Peyer's patch (tissue), 4 donors: ENCODE measurements around the gene SPRED1. TPM values are rescaled to one million over a fixed set of nuclear protein-coding genes. Genes with fewer than 3 reads are reported as not detected.

Experiments
- DNase-seq, 3 donors: peaks; one replicate each; pipeline ENCODE4 v3.0.0-alpha.2; 2017 to 2019
- H3K27ac ChIP-seq, 4 donors: fragments of 200-600 bp; sonication (generic); one replicate each; pipeline ENCODE4 v1.5.1; 2016 to 2019
- H3K27me3 ChIP-seq, 2 donors: fragments of 200-600 bp; sonication (generic); one replicate each; pipeline ENCODE4 v1.5.1; 2019
- H3K36me3 ChIP-seq, 3 donors: fragments of 200-600 bp; sonication (generic); one replicate each; pipeline ENCODE4 v1.5.1; 2016 to 2019
- H3K4me1 ChIP-seq, 4 donors: fragments of 200-600 bp; sonication (generic); one replicate each; pipeline ENCODE4 v1.5.1; 2016 to 2019
- H3K4me3 ChIP-seq, 4 donors: fragments of 200-600 bp; sonication (generic); 1 replicate in 3 of 4; 2 replicates in 1 of 4; pipeline ENCODE4 v1.5.1; 2016 to 2019; ENCODE audit warnings: mild to moderate bottlenecking in 1 of 4
- H3K9me3 ChIP-seq, 4 donors: fragments of 200-600 bp; sonication (generic); one replicate each; pipeline ENCODE4 v1.5.1; 2016 to 2019; ENCODE audit warnings: mild to moderate bottlenecking in 1 of 4
- CTCF ChIP-seq, 6 experiments: fragments of 450-650 bp in 4 of 6; fragments of 200-600 bp in 2 of 6; sonication (generic) in 1 of 6; IDR thresholded peaks; one replicate each; pipeline ENCODE4 v1.5.1; 2017 to 2019; ENCODE audit warnings: antibody characterized with exemption in 6 of 6, mild to moderate bottlenecking in 3 of 6, moderate library complexity in 1 of 6
- POLR2A ChIP-seq, 2 donors: fragments of 450-650 bp; IDR thresholded peaks; one replicate each; pipeline ENCODE4 v1.5.1; 2017; ENCODE audit warnings: antibody characterized with exemption in 2 of 2, mild to moderate bottlenecking in 2 of 2, moderate library complexity in 2 of 2
- total RNA-seq, 4 donors: library from RNA; depleted of rRNA; stranded (reverse); fragments of >200 nt; gene quantifications; one replicate each; pipeline ENCODE4 v1.1.0, GENCODE V29; 2016

SPRED1 gene
- total RNA-seq, 4 donors from 2014 or later = 8.9 to 40.4 (median 20.2) TPM

- Histone ChIP-seq H3K4me3 (no peak overlapping the region), H3K9me3 (no peaks in the 10 kb centered on the region), H3K36me3 (no peaks in the 10 kb centered on the region), H3K27me3 (no peaks in the 10 kb centered on the region), H3K4me1 (no peaks in the 10 kb centered on the region), H3K27ac (no peak overlapping the region)
- DNase-seq = no peak
- no peak for TF ChIP-seq POLR2A (IDR thresholded peaks at IDR 0.05)
- no peak for TF ChIP-seq CTCF (IDR thresholded peaks at IDR 0.05)
These were observed 10.6 kb downstream of the SPRED1 start for GRCh38 chr15:38263251-38263650.

- no peaks in the 10 kb centered on the region for H3K9me3 ChIP-seq
- DNase-seq = no peak
- no peaks in the 10 kb centered on the region for H3K27me3 ChIP-seq
- TF ChIP-seq POLR2A (IDR thresholded peaks at IDR 0.05) = no peak
- no peak for TF ChIP-seq CTCF (IDR thresholded peaks at IDR 0.05)
- H3K4me1 ChIP-seq = no peaks in the 10 kb centered on the region
- no peak overlapping the region for H3K4me3 ChIP-seq
- no peak overlapping the region for H3K27ac ChIP-seq
- H3K36me3 ChIP-seq = no peaks in the 10 kb centered on the region
These were observed 11.4 kb downstream of the SPRED1 start for GRCh38 chr15:38263996-38264395.

- H3K27ac ChIP-seq = no peak overlapping the region
- no peaks in the 10 kb centered on the region for H3K36me3 ChIP-seq
- no peaks in the 10 kb centered on the region for H3K9me3 ChIP-seq
- DNase-seq = no peak
- TF ChIP-seq CTCF (IDR thresholded peaks at IDR 0.05) (no peak), POLR2A (IDR thresholded peaks at IDR 0.05) (no peak)
- H3K27me3 ChIP-seq = no peaks in the 10 kb centered on the region
- no peaks in the 10 kb centered on the region for H3K4me1 ChIP-seq
- no peak overlapping the region for H3K4me3 ChIP-seq
These were observed 13.8 kb downstream of the SPRED1 start for GRCh38 chr15:38266247-38266986.

- Histone ChIP-seq H3K36me3 (no peaks in the 10 kb centered on the region), H3K27me3 (no peaks in the 10 kb centered on the region), H3K9me3 (no peaks in the 10 kb centered on the region), H3K27ac (no peak overlapping the region), H3K4me1 (no peaks in the 10 kb centered on the region), H3K4me3 (no peak overlapping the region)
- TF ChIP-seq CTCF (IDR thresholded peaks at IDR 0.05) (no peak), POLR2A (IDR thresholded peaks at IDR 0.05) (no peak)
- no peak for DNase-seq
These were observed 14.9 kb downstream of the SPRED1 start for GRCh38 chr15:38267421-38268022.

- TF ChIP-seq CTCF (IDR thresholded peaks at IDR 0.05) (no peak), POLR2A (IDR thresholded peaks at IDR 0.05) (no peak)
- H3K4me3 ChIP-seq = no peak overlapping the region
- no peak overlapping the region for H3K27ac ChIP-seq
- no peak for DNase-seq
- no peaks in the 10 kb centered on the region for H3K36me3 ChIP-seq
- no peaks in the 10 kb centered on the region for H3K4me1 ChIP-seq
- no peaks in the 10 kb centered on the region for H3K9me3 ChIP-seq
- H3K27me3 ChIP-seq = no peaks in the 10 kb centered on the region
These were observed 18.5 kb downstream of the SPRED1 start for GRCh38 chr15:38271144-38271543.
